ENCODE results near the gene SCLY.
"Not testable (repeated sequence)": the region's sequence is repeated elsewhere in the genome, so short reads cannot be mapped to it uniquely, and the experiment has no call there.

The SCLY gene

DNA sequence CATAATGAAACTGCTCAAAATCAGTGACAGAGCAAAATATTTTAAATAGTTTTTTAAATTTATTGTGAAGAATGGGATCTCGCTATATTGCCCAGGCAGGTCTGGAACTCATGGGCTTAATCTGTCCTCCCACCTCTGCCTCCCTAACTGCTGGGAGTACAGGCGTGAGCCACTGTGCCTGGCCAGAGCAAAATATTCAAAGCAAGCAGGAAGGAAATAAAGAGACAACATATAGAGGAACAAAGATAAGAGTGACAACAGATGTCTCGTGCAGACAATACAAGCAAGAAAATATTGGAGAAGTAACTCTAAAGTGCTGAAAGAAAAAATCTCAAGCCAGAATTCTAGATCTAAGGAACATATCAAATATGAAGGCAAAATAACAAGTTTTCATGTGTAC is 5.0 kb upstream of the SCLY start:
- TF ChIP-seq CTCF (IDR thresholded peaks at IDR 0.05; ENCODE audit: extremely low read depth, missing control alignments): no peak
- DNase-seq (ENCODE audit: low spot score): no peak

DNA sequence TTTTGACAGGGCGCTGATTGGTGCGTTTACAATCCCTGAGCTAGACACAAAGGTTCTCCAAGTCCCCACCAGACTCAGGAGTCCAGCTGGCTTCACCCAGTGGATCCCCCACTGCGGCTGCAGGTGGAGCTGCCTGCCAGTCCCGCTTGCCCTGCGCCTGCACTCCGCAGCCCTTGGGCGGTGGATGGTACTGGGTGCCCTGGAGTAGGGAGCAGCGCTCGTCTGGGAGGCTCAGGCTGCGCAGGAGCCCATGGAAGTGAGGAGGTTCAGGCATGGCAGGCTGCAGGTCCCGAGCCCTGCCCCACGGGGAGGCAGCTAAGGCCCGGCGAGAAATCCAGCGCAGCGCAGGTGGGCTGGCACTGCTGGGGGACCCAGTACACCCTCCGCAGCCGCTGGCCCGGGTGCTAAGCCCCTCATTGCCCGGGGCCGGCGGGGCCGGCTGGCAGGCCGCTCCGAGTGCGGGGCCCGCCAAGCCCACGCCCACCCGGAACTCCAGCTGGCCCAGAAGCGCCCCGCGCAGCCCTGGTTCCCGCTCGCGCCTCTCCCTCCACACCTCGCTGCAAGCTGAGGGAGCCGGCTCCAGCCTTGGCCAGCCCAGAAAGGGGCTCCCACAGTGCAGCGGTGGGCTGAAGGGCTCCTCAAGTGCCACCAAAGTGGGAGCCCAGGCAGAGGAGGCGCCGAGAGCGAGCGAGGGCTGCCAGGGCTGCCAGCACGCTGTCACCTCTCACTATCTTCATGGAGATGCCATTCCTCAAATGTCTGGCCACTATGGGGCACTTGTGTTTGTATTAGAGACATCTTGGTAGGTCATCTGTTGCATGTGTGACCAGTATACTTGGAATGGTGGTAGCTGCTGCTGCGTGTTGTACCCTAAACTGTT is 2.9 kb upstream of the SCLY start:
- not testable (repeated sequence) for DNase-seq (ENCODE audit: low spot score)

DNA sequence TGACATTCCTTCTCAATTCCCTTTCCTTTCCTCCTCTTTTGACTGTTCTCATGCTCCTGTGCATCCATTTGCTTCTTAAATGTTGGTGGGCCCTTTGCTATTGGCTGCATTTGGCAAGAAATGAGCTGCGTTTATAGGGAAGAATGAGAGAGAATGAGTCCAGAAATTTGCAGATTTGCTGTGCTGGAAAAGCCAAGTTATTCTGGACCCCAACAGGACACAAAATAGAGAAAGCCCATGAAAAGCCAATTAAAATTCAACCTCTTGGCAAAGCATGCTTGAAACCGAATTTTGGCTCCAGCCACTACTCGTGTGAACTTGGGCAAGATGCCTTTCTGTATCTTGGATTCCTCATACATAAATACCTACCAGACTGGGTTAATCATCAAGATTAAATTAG is 1.3 kb upstream of the SCLY start:
- no peak for DNase-seq (ENCODE audit: low spot score)
- no peak for TF ChIP-seq CTCF (IDR thresholded peaks at IDR 0.05; ENCODE audit: extremely low read depth, missing control alignments)

GRCh38 chr2:238060096-238060541 is 682 bp upstream of the SCLY start:
- peak; percentile 51 for DNase-seq (ENCODE audit: low spot score)
- TF ChIP-seq CTCF (IDR thresholded peaks at IDR 0.05; ENCODE audit: extremely low read depth, missing control alignments): no peak

GRCh38 chr2:238061315-238062202 is 758 bp downstream of the SCLY start:
- peak; percentile 42 for DNase-seq (ENCODE audit: low spot score)
- TF ChIP-seq CTCF (IDR thresholded peaks at IDR 0.05; ENCODE audit: extremely low read depth, missing control alignments): no peak

- TF ChIP-seq CTCF (IDR thresholded peaks at IDR 0.05; ENCODE audit: extremely low read depth, missing control alignments): no peak
- no peak for DNase-seq (ENCODE audit: low spot score)
Observed at GRCh38 chr2:238063414-238064189, 2.8 kb downstream of the SCLY start.

- TF ChIP-seq CTCF (IDR thresholded peaks at IDR 0.05; ENCODE audit: extremely low read depth, missing control alignments): no peak
- DNase-seq (ENCODE audit: low spot score): no peak
Observed at GRCh38 chr2:238064376-238064775, 3.6 kb downstream of the SCLY start.
